ENCODE data around the gene GAB2. TPM values are rescaled to one million over a fixed set of nuclear protein-coding genes. Genes with fewer than 3 reads are reported as not detected.

Gene GAB2
- total RNA-seq, 1 experiment from 2014 or later: 3.3 TPM

DNA sequence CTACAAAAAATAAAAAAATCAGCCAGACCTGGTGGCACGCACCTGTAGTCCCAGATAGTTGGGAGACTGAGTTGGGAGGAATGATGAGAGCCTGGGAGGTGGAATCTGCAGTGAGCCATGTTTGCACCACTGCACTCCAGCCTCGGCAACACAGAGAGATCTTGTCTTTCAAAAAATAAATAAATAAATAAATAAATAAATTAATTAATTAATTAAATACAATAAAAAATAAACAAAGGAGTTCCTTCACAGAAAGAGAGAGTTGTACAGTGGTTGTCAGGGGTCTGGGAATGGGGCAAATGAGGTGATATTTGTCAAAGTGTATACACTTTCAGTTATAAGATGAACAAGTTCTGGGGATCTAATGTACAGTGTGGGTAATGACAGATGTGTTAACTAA is 49.8 kb upstream of the GAB2 start:
- H3K9ac ChIP-seq (ENCODE audit: extremely low read depth, insufficient read length, low read length): no peak overlapping the region
- H2AFZ ChIP-seq (ENCODE audit: low read length): no peak overlapping the region
- peaks cover 0 to 9% of the 10 kb centered on the region in 2 experiments; a peak in 2 of 5 replicates for H3K9me3 Mint-ChIP-seq
- H2BK120ac ChIP-seq (ENCODE audit: low read depth, low read length, poor library complexity, severe bottlenecking): no peak overlapping the region
- H3K27ac Mint-ChIP-seq: peak overlapping the region in 1 of 3 experiments; percentile 35; a peak in 2 of 7 replicates
- H2AK5ac ChIP-seq (ENCODE audit: insufficient read length, low read length): no peak overlapping the region
- no peaks in the 10 kb centered on the region for H3K23me2 ChIP-seq (ENCODE audit: insufficient read length, low read depth, low read length, poor library complexity, severe bottlenecking)
- no peak overlapping the region for H3K4me3 Mint-ChIP-seq
- peaks cover 24 to 40% (median 36%) of the 10 kb centered on the region in 3 experiments for H3K36me3 Mint-ChIP-seq (ENCODE audit: insufficient read depth in 1 of 3, low read depth in 3 of 3)
- no peaks in the 10 kb centered on the region for H3K4me1 ChIP-seq (ENCODE audit: insufficient read depth, low read length)
- no peaks in the 10 kb centered on the region for H4K20me1 ChIP-seq (ENCODE audit: control insufficient read depth, insufficient read depth, insufficient read length)
- H3K27ac ChIP-seq (ENCODE audit: insufficient read length, low read depth, low read length): no peak overlapping the region
- peaks cover 11 to 17% of the 10 kb centered on the region in 2 experiments for H3K4me1 Mint-ChIP-seq
- no peak overlapping the region for H2BK12ac ChIP-seq (ENCODE audit: insufficient read length, low read depth, low read length)
- no peak overlapping the region for H3K56ac ChIP-seq (ENCODE audit: insufficient read length, low read depth, low read length)
- no peak overlapping the region for H3K14ac ChIP-seq (ENCODE audit: insufficient read depth, low read length)
- H4K8ac ChIP-seq (replicated peaks; ENCODE audit: insufficient read length, low read depth, low read length): no peak overlapping the region
- no peak overlapping the region for H3K18ac ChIP-seq (ENCODE audit: insufficient read length, low read depth, low read length)
- no peak overlapping the region for H2BK5ac ChIP-seq (ENCODE audit: insufficient read length, low read length)
- no peak overlapping the region for H3K4me2 ChIP-seq (ENCODE audit: insufficient read depth, insufficient read length, low read length)
- H4K91ac ChIP-seq (ENCODE audit: insufficient read length, low read depth, low read length): no peak overlapping the region
- H3K9me3 ChIP-seq (ENCODE audit: control insufficient read depth, low read depth, low read length): no peaks in the 10 kb centered on the region
- no peak overlapping the region for H3K23ac ChIP-seq (ENCODE audit: insufficient read length, low read depth, low read length)
- H2BK20ac ChIP-seq (ENCODE audit: low read depth, low read length, poor library complexity, severe bottlenecking): no peak overlapping the region
- H3K79me2 ChIP-seq (ENCODE audit: insufficient read depth, low read length): no peaks in the 10 kb centered on the region
- no peaks in the 10 kb centered on the region for H3K27me3 ChIP-seq (ENCODE audit: insufficient read depth, low read length)
- TF ChIP-seq, protein P1, sequence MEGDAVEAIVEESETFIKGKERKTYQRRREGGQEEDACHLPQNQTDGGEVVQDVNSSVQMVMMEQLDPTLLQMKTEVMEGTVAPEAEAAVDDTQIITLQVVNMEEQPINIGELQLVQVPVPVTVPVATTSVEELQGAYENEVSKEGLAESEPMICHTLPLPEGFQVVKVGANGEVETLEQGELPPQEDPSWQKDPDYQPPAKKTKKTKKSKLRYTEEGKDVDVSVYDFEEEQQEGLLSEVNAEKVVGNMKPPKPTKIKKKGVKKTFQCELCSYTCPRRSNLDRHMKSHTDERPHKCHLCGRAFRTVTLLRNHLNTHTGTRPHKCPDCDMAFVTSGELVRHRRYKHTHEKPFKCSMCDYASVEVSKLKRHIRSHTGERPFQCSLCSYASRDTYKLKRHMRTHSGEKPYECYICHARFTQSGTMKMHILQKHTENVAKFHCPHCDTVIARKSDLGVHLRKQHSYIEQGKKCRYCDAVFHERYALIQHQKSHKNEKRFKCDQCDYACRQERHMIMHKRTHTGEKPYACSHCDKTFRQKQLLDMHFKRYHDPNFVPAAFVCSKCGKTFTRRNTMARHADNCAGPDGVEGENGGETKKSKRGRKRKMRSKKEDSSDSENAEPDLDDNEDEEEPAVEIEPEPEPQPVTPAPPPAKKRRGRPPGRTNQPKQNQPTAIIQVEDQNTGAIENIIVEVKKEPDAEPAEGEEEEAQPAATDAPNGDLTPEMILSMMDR (conservative IDR thresholded peaks at IDR 0.05): no peak
- WGBS (ENCODE audit: extremely low coverage, insufficient read length, low lambda C conversion rate): no CpG with 5 or more reads among the region's 2 CpGs
- H2BK15ac ChIP-seq (ENCODE audit: low read depth, low read length): no peak overlapping the region
- no peak overlapping the region for H4K5ac ChIP-seq (ENCODE audit: insufficient read length, low read depth, low read length)
- no peak for DNase-seq
- H3K79me1 ChIP-seq (ENCODE audit: insufficient read depth, low read depth, low read length, poor library complexity, severe bottlenecking): no peaks in the 10 kb centered on the region
- no peaks in the 10 kb centered on the region for H3K27me3 Mint-ChIP-seq (ENCODE audit: low read depth)
- no peak overlapping the region for H3T11ph ChIP-seq (ENCODE audit: low read length)
- no peak overlapping the region for H3K4ac ChIP-seq (ENCODE audit: low read depth, low read length)

Measured in H9 (cell line).